Naive thymus-derived CD8-positive, alpha-beta T cell (primary cell): ENCODE results near the gene ELAVL3. TPM values are rescaled to one million over a fixed set of nuclear protein-coding genes. Genes with fewer than 3 reads are reported as not detected.
A peak's percentile ranks its signal among the peaks of the same experiment; 100 is the strongest.

Experiments
- ATAC-seq, 2 donors: fragments of 150-1000 bp; cut with Tn5 transposase in 1 of 2; sonication (Bioruptor Pico), chemical (Tn5 transposase) in 1 of 2; 1 replicate in 1 of 2; 2 replicates in 1 of 2; pipeline ENCODE4 v1.10.0; 2021; ENCODE audit warnings: mild to moderate bottlenecking in 2 of 2, moderate library complexity in 2 of 2
- POLR2A ChIA-PET: fragments of 350-600 bp; sonication (Branson Sonifier 250); formaldehyde crosslinking; loops from one replicate; lab custom pipeline; 2021; ENCODE audit warnings: antibody characterized with exemption; lab: Charles Lee
- DNase-seq, 10 donors: peaks; one replicate each; pipeline versions ENCODE4 v3.0.0 to v3.0.0-alpha.2; 2020 to 2022
- H3K27ac Mint-ChIP-seq, 10 donors: one replicate each; pipeline ENCODE4 v1.8.0; 2020 to 2022; ENCODE audit warnings: mild to moderate bottlenecking in 10 of 10, mixed read lengths in 10 of 10, moderate library complexity in 4 of 10, inconsistent platforms in 1 of 10
- H3K27me3 Mint-ChIP-seq, 5 donors: one replicate each; pipeline ENCODE4 v1.8.0; 2021 to 2022; ENCODE audit warnings: mixed read lengths in 5 of 5
- H3K36me3 Mint-ChIP-seq, 3 donors: one replicate each; pipeline ENCODE4 v1.8.0; 2020 to 2022; ENCODE audit warnings: mixed read lengths in 3 of 3, mild to moderate bottlenecking in 2 of 3, inconsistent platforms in 1 of 3
- H3K4me1 Mint-ChIP-seq, 4 donors: one replicate each; pipeline ENCODE4 v1.8.0; 2021 to 2022; ENCODE audit warnings: mixed read lengths in 4 of 4
- H3K4me3 Mint-ChIP-seq, 10 donors: one replicate each; pipeline ENCODE4 v1.8.0; 2020 to 2022; ENCODE audit warnings: mild to moderate bottlenecking in 10 of 10, mixed read lengths in 10 of 10, moderate library complexity in 6 of 10, inconsistent platforms in 1 of 10
- H3K9me3 Mint-ChIP-seq, 9 donors: one replicate each; pipeline ENCODE4 v1.8.0; 2020 to 2022; ENCODE audit warnings: mixed read lengths in 9 of 9, mild to moderate bottlenecking in 3 of 9, inconsistent platforms in 1 of 9, moderate library complexity in 1 of 9
- polyA plus RNA-seq, 3 donors: library from polyadenylated mRNA; unstranded; fragments of 300-500 nt; fragmentation: Illumina TruSeq; gene quantifications; one replicate each; pipeline ENCODE4 v1.2.3, GENCODE V29; 2021
- total RNA-seq, 8 experiments: library from RNA in 2 of 8; stranded (reverse) in 2 of 8; gene quantifications; one replicate each; pipeline ENCODE4 v1.2.3 and lab custom pipeline; 2021 to 2026

Gene ELAVL3
- total and polyA plus RNA-seq, 5 experiments from 2014 or later = not detected

DNA sequence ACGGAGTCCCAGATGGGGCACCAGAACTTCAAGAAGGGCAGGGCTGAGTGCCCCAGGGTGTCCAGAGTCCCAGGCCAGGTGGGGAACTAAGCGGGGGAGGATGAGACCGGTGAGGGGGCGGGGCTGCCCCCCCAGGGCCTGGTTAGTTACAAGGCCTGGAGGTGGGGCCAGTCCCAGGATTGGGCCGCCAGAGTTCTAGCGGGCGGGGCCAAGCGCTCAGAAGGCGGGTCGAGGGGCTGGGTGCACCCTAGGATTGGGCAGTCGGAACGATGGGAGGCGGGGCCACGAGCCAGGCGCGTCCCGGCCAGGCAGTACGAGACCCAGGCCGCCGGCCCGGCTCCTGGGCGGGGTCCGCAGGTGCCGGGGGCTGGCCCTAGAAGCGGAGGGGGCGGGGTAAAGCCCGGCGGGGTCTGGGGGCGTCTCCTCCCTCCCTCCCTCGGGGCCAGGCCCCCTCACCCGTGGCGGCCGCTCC is 24.2 kb upstream of the ELAVL3 start:
- ATAC-seq = peak; percentile 93
- POLR2A ChIA-PET = interaction anchor here (0.6 to 2.3 kb wide), 6 partner anchors 14 to 764 kb away, joined by 3 to 8 read pairs (median 4); partner anchors contain the start of gene SWSAP1
- Mint-ChIP-seq H3K27ac (peak overlapping the region; percentile 34 to 98 (median 93)), H3K27me3 (peaks cover 0 to 2% (median 0%) of the 10 kb centered on the region in 5 donors), H3K4me3 (peak overlapping the region; percentile 78 to 96 (median 88)), H3K36me3 (peaks cover 0 to 6% (median 2%) of the 10 kb centered on the region in 3 donors), H3K9me3 (no peaks in the 10 kb centered on the region), H3K4me1 (peaks cover 9 to 15% (median 12%) of the 10 kb centered on the region in 4 donors)
- DNase-seq = peak; percentile 91 to 98 (median 96)

DNA sequence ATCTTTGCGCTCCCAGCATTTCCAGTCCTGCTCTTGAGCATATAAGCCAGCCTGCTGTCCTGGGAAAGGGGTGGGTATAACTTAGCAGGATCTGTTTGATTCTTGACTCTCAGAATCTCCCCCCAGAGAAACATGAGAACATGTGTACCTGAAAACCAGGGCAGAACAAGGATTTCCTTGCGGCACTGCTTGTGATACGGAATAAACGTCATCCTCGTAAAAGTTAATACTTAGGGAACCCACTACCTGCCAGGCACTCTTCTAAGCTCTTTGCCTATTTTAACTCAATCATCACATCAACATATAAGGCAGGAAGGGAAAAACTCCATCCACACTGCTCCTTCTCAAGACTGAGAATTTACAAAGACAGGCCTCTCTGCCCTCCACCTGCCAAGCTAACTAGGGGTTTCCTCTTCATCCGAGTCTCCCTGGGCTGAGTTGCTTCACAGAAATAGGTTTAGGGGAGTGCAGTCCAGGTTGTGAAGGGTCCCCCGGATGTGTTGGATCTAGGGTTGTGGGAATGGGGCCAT is 23.7 kb upstream of the ELAVL3 start:
- Mint-ChIP-seq H3K27me3 (peaks cover 0 to 2% (median 0%) of the 10 kb centered on the region in 5 donors), H3K36me3 (peaks cover 0 to 6% (median 2%) of the 10 kb centered on the region in 3 donors), H3K4me3 (peak overlapping the region; percentile 78 to 96 (median 88)), H3K27ac (peak overlapping the region; percentile 34 to 98 (median 93)), H3K9me3 (no peaks in the 10 kb centered on the region), H3K4me1 (peaks cover 9 to 15% (median 12%) of the 10 kb centered on the region in 4 donors)
- no peak for DNase-seq
- ATAC-seq = peak in 1 of 2 donors; percentile 7
- POLR2A ChIA-PET = no interaction called here

DNA sequence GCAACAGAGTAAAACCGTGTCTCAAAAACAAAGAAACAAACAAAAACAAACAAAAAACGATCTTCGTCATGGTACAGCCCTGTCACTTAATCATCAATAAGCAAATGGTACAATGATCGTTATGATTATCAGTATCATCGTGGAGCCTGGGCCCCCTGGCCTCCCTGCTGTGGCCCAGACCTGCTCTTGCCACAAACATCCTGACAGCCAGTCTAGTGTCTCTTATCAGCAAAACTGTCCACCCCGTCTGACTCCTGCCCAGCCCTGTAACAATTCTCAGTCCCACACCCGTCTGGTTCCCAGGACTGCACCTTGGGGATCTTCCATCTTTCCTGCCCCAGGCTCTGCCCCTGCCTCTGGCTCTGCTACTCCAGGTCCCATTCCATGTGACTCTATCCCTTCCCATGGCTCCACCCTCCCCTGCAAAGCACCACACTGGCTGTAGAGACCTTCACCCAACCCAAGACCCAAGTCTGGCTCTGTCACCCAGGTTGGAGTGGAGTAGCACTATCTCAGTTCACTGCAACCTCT is 19.1 kb upstream of the ELAVL3 start:
- POLR2A ChIA-PET = interaction anchor here (0.7 kb wide), 1 partner anchor 568 kb away, joined by 3 read pairs; no protein-coding TSS in a partner anchor
- H3K9me3 Mint-ChIP-seq = no peaks in the 10 kb centered on the region

DNA sequence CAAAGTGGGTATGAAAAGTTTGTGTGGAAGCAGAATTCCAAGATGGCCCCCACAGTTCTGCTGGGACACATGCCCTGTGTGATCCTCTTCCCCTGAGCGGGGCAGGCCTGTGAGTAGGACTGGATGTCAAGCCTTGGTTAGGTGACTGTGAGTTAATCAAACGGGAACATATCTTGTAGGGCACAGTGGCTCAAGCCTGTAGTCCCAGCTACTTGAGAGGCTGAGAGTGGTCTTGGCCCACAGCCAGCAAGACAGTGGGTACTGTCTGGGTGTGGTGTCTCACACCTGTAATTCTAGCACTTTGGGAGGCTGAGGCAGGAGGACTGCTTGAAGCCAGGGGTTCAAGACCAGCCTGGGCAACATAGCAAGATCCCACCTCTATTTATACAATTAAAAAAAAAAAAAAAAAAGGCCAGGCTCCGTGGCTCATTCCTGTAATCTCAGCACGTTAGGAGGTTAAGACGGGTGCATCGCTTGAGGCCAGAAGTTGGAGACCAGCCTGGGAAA is 18.4 kb upstream of the ELAVL3 start:
- no peak for DNase-seq
- POLR2A ChIA-PET = interaction anchor here (0.7 kb wide), 1 partner anchor 568 kb away, joined by 3 read pairs; no protein-coding TSS in a partner anchor
- peaks cover under 1 to 4% (median 1%) of the 10 kb centered on the region in 4 donors for H3K4me1 Mint-ChIP-seq
- no peaks in the 10 kb centered on the region for H3K27me3 Mint-ChIP-seq
- H3K4me3 Mint-ChIP-seq = no peak overlapping the region
- peaks cover 0 to 11% (median 10%) of the 10 kb centered on the region in 3 donors for H3K36me3 Mint-ChIP-seq
- ATAC-seq = no peak
- H3K27ac Mint-ChIP-seq = no peak overlapping the region
- no peaks in the 10 kb centered on the region for H3K9me3 Mint-ChIP-seq

More for the DNA sequence above, 19.1 kb upstream of the ELAVL3 start:
- no peaks in the 10 kb centered on the region for H3K27me3 Mint-ChIP-seq
- peaks cover 0 to 9% (median 8%) of the 10 kb centered on the region in 3 donors for H3K36me3 Mint-ChIP-seq
- no peak for DNase-seq
- peaks cover 7 to 9% (median 7%) of the 10 kb centered on the region in 4 donors for H3K4me1 Mint-ChIP-seq
- H3K27ac Mint-ChIP-seq = no peak overlapping the region
- H3K4me3 Mint-ChIP-seq = no peak overlapping the region
- ATAC-seq = no peak

DNA sequence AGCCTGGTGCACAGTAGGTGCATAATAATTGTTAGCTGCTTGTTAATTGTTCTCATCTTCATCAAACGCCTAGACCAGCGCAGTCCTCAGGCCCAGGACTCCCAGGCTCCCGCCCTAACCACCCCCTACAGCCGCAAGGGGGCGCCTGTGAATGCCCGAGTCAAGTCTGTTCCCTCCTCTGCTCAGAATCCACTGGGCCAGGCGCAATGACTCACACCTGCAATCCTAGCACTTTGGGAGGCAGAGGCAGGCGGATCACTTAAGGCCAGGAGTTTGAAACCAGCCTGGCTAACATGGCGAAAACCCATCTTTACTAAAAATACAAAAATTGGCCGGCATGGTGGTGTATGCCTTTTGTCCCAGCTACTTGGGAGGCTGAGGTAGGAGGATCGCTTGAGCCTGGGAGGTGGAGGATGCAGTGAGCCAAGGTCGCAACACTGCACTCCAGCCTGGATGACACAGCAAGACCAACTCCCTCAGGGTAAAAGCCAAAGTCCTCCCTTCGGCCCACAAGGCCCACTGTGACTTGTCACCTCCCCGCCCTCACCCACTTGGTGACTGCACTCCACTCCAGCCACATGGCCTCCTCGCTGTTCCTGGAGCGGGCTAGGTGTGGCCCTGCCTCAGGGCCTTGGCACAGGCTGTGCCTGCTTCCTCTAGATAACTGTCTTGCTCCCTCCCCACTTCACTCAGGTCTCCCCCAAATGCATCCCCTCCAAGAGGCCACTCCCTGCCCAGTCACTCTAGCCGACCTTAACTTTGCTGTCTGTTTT is 15.7 kb upstream of the ELAVL3 start:
- Mint-ChIP-seq H3K36me3 (peaks cover 0 to 11% (median 10%) of the 10 kb centered on the region in 3 donors), H3K27ac (no peak overlapping the region), H3K4me3 (no peak overlapping the region), H3K27me3 (no peaks in the 10 kb centered on the region), H3K9me3 (no peaks in the 10 kb centered on the region), H3K4me1 (peaks cover 0 to 4% (median 0%) of the 10 kb centered on the region in 4 donors)
- DNase-seq (peak; percentile 34 to 78 (median 56)), ATAC-seq (peak; percentile 65 to 84)
- POLR2A ChIA-PET = interaction anchor here (1.3 kb wide), 1 partner anchor 10 kb away, joined by 3 read pairs; no protein-coding TSS in a partner anchor

DNA sequence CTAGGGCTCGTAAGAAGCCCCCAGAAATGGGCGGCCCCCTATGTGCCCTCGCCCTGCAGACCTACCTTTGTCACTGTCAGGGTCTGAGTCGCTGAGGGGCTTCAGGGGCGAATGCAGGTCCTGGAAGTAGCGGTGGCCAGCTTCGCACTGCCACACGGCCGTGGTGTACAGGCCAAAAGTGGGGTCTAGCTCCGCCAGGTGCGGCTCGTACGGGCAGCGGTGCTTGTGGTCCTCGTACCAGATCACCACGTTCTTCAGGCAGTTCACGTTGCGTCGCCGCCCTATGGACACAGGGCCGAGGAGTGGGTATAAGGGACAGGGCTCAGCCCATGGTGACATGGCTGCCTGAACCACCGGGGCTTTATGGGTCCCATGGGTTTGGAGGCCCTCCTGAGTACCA is 15.0 kb upstream of the ELAVL3 start:
- peaks cover 0 to under 1% (median 0%) of the 10 kb centered on the region in 9 donors for H3K9me3 Mint-ChIP-seq
- ATAC-seq (no peak), DNase-seq (no peak)
- H3K4me1 Mint-ChIP-seq = peaks cover 0 to 3% (median 0%) of the 10 kb centered on the region in 4 donors
- H3K36me3 Mint-ChIP-seq = peaks cover 0 to 11% (median 9%) of the 10 kb centered on the region in 3 donors
- POLR2A ChIA-PET = interaction anchor here (0.6 to 1.3 kb wide), 2 partner anchors 11 to 1048 kb away, joined by 3 read pairs; no protein-coding TSS in a partner anchor
- no peak overlapping the region for H3K4me3 Mint-ChIP-seq
- H3K27ac Mint-ChIP-seq = no peak overlapping the region
- H3K27me3 Mint-ChIP-seq = no peaks in the 10 kb centered on the region

DNA sequence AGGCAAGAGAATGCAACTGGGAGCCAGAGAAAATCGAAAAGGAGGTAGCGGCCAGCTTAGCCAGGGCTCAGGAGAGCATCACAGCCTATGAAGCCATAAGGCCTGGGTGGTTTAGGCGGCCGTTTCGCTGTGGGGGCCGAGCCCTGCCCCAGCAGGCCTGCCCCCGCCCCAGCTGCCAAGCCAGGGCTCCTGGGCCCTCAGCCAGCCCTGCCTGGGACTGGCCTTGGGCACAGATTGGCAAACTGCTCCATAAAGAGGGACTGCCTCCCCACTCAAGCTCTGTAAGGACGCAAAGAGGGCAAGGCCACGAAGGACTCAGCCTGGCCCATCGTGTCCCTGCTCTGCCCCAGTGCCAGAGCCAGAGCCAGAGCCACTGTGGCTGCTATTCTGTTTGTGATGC is 14.6 kb upstream of the ELAVL3 start:
- POLR2A ChIA-PET = interaction anchor here (0.6 to 1.3 kb wide), 2 partner anchors 11 to 1047 kb away, joined by 3 read pairs; no protein-coding TSS in a partner anchor
- Mint-ChIP-seq H3K4me1 (peaks cover 0 to 2% (median 0%) of the 10 kb centered on the region in 4 donors), H3K36me3 (peaks cover 0 to 13% (median 12%) of the 10 kb centered on the region in 3 donors), H3K27ac (no peak overlapping the region), H3K27me3 (no peaks in the 10 kb centered on the region), H3K4me3 (no peak overlapping the region), H3K9me3 (peaks cover 0 to 2% (median 0%) of the 10 kb centered on the region in 9 donors)
- DNase-seq = no peak
- no peak for ATAC-seq

DNA sequence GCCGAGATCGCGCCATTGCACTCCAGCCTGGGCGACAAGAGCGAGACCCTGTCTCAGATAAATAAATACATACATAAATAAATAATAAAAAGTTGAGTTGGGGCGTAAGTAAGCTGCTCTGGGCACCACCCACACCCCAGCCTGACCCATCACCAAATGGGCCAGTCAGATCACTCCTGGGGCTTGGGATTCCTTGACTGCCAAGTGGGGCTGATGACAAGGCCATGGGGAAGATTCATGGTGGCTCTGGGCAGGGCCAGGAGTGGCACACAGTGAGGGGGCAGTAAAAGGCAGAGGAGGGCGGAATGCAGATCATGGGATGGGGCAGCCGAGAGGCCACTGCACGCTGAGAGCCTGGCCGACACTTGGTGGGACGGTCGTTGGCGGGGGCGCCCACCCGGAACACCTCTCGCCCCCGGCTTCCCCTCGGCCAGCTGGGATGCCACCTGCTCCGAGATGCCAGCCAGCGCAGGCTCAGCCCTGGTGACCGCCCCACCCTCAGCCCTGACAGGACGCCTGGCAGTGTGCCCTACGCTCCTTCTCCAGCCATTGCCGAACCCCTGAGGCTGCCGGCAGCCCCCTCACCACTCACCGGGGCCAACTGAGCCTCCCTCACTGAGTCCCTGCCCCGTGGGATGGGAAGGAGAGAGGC is 13.9 kb upstream of the ELAVL3 start:
- no peak overlapping the region for H3K27ac Mint-ChIP-seq
- H3K27me3 Mint-ChIP-seq = no peaks in the 10 kb centered on the region
- ATAC-seq = no peak
- H3K4me3 Mint-ChIP-seq = no peak overlapping the region
- peaks cover 0 to 2% (median 0%) of the 10 kb centered on the region in 9 donors for H3K9me3 Mint-ChIP-seq
- peaks cover 0 to 18% (median 12%) of the 10 kb centered on the region in 3 donors for H3K36me3 Mint-ChIP-seq
- DNase-seq = no peak
- peaks cover 0 to 2% (median 0%) of the 10 kb centered on the region in 4 donors for H3K4me1 Mint-ChIP-seq
- POLR2A ChIA-PET = interaction anchor here (1.3 kb wide), 1 partner anchor 12 kb away, joined by 3 read pairs; no protein-coding TSS in a partner anchor

DNA sequence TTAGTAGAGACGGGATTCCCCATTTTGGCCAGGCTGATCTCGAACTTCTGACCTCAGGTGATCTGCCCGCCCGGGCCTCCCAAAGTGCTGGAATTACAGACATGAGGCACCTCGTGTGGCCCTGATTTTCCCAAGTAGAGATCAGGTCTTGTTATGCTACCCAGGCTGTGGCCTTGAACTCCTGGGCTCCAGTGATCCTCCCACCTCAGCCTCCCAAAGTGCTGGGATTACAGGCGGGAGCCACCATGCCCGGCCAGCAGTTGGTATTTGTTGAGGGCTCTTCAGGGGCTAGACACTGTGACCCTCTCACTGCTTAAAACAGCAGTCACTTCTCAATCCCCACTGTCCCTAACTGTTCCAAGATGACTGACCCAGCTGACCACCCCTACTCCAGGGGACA is 8.5 kb upstream of the ELAVL3 start:
- ATAC-seq = no peak
- Mint-ChIP-seq H3K27ac (peak overlapping the region in 1 of 10 donors; percentile 43), H3K4me1 (peaks cover 0 to 1% (median 0%) of the 10 kb centered on the region in 4 donors), H3K4me3 (peak overlapping the region in 1 of 10 donors; percentile 14), H3K9me3 (peaks cover 0 to 2% (median 0%) of the 10 kb centered on the region in 9 donors), H3K27me3 (no peaks in the 10 kb centered on the region), H3K36me3 (peaks cover 0 to 34% (median 6%) of the 10 kb centered on the region in 3 donors)
- DNase-seq = no peak
- POLR2A ChIA-PET = no interaction called here

DNA sequence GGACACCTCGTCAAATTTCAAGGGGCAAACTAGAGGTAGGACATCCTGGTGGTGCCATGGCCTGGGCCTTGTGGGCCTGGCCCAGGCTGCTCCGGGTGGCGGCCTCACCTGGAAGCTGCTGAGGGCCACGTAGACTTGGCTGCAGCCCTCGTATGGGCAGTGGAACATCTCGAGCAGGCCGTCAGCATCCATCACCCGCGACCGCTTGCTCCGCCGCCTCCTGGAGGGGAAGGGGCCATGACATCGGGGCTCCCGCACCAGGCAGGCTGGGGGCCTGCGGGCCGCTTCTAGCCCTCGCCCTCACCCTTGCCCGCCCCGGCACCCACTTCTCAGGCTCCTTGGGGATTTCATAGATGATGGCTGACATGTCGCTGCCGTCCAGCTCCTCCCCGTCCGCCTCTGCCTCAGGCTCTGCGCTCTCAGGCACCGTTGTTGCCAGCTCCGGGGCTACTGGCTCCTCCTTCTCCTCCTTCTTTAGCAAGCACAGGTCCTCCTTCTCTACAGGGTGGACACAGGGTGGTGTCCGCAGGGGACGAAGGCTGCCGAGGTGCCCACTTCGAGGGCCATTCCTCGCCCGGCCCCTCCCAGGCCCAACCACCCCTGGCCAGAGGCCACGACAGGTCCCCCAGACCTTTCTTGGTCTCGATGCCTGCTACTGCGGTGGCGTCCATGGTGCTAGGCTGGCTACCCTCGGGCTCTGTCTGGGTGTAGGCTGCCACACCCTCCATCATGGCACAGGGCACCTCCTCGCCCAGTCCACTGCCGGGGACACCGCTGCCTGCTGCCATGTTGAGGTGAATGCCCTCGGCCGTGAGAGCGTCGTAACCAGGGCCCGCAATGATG is 6.0 kb upstream of the ELAVL3 start:
- no peak overlapping the region for H3K4me3 Mint-ChIP-seq
- POLR2A ChIA-PET = no interaction called here
- DNase-seq (no peak), ATAC-seq (no peak)
- peaks cover 0 to 14% (median 6%) of the 10 kb centered on the region in 5 donors for H3K27me3 Mint-ChIP-seq
- H3K9me3 Mint-ChIP-seq = peaks cover 0 to 2% (median 0%) of the 10 kb centered on the region in 9 donors
- H3K4me1 Mint-ChIP-seq = peaks cover 4 to 13% (median 9%) of the 10 kb centered on the region in 4 donors
- peak overlapping the region in 1 of 10 donors; percentile 41 for H3K27ac Mint-ChIP-seq
- peaks cover 0 to 39% (median 9%) of the 10 kb centered on the region in 3 donors for H3K36me3 Mint-ChIP-seq

DNA sequence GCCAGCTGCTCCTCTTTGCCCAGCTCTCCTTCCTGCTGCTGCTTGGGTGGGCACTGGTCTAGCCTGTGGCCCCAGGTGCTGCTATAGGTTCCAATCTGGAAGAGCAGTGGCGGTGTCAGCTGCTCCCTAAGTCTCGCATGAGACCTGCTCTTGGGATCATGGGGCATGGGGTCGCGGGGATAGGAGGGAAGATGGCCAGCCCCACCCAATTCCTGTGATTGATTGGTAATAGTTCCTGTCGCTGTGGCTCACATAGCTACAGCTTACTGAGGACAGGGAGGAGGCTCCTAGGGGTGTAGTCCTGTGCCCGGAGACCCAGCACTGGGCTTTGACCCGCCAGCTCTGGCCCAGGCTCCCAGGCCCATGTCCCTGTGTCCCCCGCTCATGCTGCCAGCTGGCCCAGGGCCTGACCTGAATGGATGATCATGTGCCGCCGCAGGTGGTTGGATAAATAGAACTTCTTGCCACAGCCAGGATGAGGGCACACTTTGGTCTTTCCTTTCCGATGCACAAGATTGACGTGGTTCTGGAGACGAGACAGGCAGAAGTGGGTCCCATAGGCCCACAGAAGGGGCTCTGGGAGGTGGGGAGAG is 4.5 kb upstream of the ELAVL3 start:
- Mint-ChIP-seq H3K9me3 (no peaks in the 10 kb centered on the region), H3K4me3 (no peak overlapping the region), H3K4me1 (peaks cover 10 to 21% (median 16%) of the 10 kb centered on the region in 4 donors), H3K27me3 (peaks cover 4 to 25% (median 15%) of the 10 kb centered on the region in 5 donors), H3K27ac (peak overlapping the region in 1 of 10 donors; percentile 83), H3K36me3 (peaks cover 0 to 32% (median 4%) of the 10 kb centered on the region in 3 donors)
- no peak for DNase-seq
- POLR2A ChIA-PET = no interaction called here
- ATAC-seq = no peak
